NCI-H748 (cell line): ENCODE results near the gene ETV7.
A peak's percentile ranks its signal among the peaks of the same experiment; 100 is the strongest.

Experiments
- DNase-seq: peaks from one replicate; lab custom pipeline; 2025; ENCODE audit not compliant: unreplicated experiment; lab: John Stamatoyannopoulos, UW

ETV7 gene

GRCh38 chr6:36384095-36384494 is 3.4 kb downstream of the ETV7 start:
- no peak for DNase-seq

GRCh38 chr6:36383606-36384005 is 3.9 kb downstream of the ETV7 start:
- DNase-seq, result no peak

GRCh38 chr6:36382976-36383375 is 4.5 kb downstream of the ETV7 start:
- no peak for DNase-seq

- no peak for DNase-seq
Observed at GRCh38 chr6:36381502-36382389, 5.7 kb downstream of the ETV7 start.

- DNase-seq, result no peak
Observed at GRCh38 chr6:36380166-36380565, 7.3 kb downstream of the ETV7 start.

- no peak for DNase-seq
Observed at GRCh38 chr6:36378936-36379335, 8.5 kb downstream of the ETV7 start.

GRCh38 chr6:36378243-36378920 is 9.1 kb downstream of the ETV7 start:
- no peak for DNase-seq

- no peak for DNase-seq
Observed at GRCh38 chr6:36377594-36377993, 9.9 kb downstream of the ETV7 start.

GRCh38 chr6:36376742-36377141 is 10.7 kb downstream of the ETV7 start:
- no peak for DNase-seq

- no peak for DNase-seq
Observed at GRCh38 chr6:36376183-36376582, 11.3 kb downstream of the ETV7 start.

GRCh38 chr6:36375644-36376155 is 11.8 kb downstream of the ETV7 start:
- DNase-seq, result no peak

- no peak for DNase-seq
Observed at GRCh38 chr6:36374972-36375371, 12.5 kb downstream of the ETV7 start.

GRCh38 chr6:36374194-36374593 is 13.3 kb downstream of the ETV7 start:
- no peak for DNase-seq

- no peak for DNase-seq
Observed at GRCh38 chr6:36373368-36374019, 14.0 kb downstream of the ETV7 start.

GRCh38 chr6:36372088-36372487 is 15.4 kb downstream of the ETV7 start:
- no peak for DNase-seq

GRCh38 chr6:36371211-36371610 is 16.3 kb downstream of the ETV7 start:
- no peak for DNase-seq

GRCh38 chr6:36370638-36371037 is 16.8 kb downstream of the ETV7 start:
- DNase-seq, result no peak

- peak; percentile 29 for DNase-seq
Observed at GRCh38 chr6:36368921-36369865, 18.3 kb downstream of the ETV7 start.

- DNase-seq, result no peak
Observed at GRCh38 chr6:36368421-36368820, 19.0 kb downstream of the ETV7 start.

- no peak for DNase-seq
Observed at GRCh38 chr6:36367743-36368142, 19.7 kb downstream of the ETV7 start.
